GM19035 (cell line): ENCODE measurements around the gene SASH1.

ENCODE experiments used
- ATAC-seq: cut with Tn5 transposase; IDR thresholded peaks from one replicate; pipeline ENCODE4 v1.9.1; 2021; ENCODE audit not compliant: unreplicated experiment

Gene SASH1

DNA sequence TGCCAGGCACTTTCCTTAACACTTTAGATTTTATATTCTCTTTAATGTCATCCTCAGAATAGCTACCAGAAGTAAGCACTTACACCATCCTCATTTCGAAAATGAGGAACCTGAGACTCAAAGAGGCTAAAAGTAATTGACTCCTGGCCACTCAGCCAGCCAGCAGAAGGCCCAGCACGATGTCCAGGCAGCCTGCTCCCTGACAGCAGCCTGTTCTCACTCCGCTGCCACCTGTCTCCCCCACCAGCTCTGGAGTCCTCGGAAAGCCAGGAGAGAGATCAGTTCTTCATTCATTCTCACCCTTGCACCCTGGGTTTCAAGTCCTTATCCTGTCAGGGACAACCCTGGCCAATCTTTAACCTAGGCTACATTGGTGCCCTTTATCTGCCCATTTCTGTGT lies 174.0 kb downstream of the SASH1 start:
- no peak for ATAC-seq

DNA sequence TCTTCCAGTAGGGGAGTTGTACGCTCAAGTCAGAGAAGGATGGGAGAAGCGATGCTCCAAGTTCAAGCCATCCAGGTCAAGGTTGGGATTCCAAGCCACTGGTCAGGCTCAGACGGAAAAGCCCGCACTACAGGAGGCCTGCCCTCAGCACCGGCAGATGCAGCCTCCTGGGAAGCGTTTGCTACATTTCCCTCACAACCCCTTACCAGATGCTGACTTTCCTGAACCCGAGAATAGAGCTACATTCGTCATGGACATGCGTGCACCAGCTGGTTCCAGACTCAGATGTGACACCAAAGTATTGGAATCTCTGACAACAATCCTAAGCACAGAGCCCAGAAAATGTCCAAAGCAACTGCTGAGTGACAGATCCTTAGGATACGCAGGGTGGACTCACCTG lies 174.8 kb downstream of the SASH1 start:
- ATAC-seq = no peak

DNA sequence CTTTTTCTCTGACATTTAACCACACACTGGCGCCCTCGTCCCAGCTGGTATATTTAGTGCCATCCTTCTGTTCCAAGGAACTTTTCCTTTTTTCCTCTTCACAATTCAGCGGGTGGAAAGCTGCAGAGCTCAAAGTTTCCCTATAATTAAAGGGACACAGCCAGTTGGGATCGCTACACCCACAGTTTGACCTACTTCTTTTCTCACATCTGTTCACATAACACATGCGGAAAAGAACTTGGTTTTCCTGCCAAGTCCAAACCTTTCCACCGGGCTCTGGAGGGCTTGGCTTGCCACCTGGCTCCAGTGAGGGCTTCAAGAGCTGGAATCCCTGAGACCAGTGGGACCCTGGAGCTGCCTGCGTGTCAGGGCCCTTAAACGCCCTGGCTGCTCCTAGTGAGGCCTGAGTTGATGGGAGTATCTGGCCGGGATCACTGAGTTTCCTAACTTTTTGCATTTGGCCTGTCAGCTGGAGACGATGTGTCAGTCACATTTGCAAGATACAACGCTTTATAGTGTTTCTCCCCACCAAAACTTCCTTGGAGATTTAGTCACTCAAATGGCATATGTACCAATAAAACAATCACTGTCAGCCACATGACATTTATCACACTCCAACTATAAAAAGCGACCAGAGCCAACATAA lies 176.0 kb downstream of the SASH1 start:
- no peak for ATAC-seq

DNA sequence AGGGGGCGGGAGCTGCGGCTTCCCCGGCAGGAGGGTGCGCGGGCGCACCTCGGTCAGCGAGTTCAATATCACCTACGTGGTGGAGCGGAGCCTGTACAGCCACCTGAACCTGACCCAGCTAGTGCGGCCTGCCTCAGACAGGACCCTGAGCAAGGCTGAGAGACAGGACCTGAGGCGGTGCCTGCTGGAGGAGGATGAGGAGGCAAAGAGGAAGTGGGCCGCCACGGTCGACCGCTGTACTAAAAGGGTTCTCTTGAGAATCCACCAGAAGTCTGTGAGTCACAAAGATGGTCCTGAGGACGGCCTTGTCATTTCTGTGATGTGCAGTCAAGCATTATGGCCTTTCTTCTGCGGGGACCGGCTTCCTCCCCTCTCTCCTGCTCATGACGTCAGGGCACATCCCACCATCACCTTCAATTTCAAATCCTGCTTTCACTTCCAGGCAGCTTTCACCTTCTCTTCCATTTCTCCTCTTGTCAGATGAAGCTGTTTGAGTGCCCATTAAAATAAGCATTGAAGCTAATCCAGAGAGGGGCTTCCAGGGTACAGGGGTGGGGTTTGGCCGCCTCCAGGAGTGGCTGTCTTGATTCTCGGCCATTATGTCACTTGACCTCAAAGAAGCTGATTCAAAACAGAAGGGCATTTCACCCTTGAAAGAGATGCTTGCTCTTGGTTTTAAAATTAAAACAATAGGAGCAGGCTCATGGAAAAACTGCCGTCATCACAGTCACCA lies 177.6 kb downstream of the SASH1 start:
- ATAC-seq = peak; percentile 85

GRCh38 chr6:148521158-148521557 lies 178.5 kb downstream of the SASH1 start:
- ATAC-seq = no peak

DNA sequence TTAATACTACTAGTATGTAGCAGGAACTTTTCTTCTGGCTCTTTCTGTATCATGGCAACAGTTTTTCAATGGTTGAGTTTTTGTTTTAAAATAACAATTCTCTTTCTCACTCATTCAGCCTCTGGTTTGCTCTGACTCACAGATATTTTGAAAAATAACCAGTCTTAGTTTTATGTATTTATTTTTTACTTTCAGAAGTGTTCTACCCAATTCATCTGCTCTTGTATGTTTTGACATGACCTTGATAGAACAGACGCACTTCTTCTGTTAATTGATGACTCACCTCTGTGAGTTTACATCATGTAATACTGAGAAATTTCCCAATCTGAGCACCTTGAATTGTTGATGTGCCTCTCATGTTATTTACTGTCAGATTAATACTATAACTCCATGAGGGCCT lies 178.9 kb downstream of the SASH1 start:
- ATAC-seq = no peak

DNA sequence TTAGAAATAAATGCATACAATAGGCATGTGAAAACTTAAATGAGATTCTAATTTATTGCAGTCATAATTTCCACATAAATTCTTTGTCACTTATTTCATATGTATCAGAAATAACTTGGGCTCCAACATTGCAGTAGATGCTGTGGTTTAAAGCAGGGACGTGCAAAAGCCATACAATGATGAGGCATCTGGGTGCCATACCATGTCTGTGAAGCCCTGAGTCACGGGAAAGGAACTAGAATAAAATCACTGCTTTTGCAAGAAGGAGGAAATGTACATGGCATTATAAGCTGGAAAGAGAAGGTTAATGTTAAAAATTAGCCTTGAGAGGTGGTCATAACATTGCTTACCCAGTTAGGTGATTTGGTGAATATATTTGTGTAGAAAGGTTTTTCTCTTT lies 180.4 kb downstream of the SASH1 start:
- no peak for ATAC-seq

DNA sequence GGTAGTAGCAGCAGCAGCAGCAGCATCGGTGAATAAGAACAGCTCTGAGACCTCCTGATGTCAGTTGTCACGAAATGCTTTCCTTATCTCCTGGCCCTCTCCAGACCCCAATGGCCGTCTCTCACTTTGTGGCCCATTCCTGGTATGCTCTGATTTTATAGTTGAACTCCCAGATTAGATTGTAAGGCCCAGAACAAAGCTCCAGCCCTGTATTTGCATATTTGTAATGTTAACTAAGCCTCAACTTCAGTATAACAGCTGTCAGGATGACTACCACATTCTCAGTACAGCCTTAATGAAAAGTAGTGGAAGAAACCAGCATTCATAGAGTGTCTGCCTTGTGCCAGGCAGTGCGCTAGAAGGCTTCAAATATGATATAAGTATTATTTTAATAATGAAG lies 180.9 kb downstream of the SASH1 start:
- ATAC-seq = no peak

GRCh38 chr6:148524471-148524882 lies 181.8 kb downstream of the SASH1 start:
- ATAC-seq = no peak

- no peak for ATAC-seq
These were observed 182.3 kb downstream of the SASH1 start for GRCh38 chr6:148524976-148525375.

DNA sequence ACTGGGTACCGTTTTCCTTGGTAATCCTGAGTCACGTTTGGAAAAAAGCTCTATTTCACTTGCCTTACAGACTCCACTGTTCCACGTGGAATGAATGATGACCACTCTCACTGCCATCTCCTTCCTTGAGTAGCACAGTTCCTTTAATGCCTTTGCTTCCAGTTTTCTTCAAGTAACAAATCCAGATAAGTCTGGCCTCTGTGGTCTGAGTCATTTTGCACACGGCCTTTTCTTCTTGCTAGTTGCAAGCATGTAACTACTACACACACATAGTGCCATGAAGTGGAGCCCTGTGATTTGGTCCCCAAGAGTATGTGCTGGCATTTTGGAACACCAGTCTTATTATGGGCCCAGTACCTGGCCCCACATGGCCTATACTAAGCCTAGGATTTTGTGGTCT lies 182.8 kb downstream of the SASH1 start:
- ATAC-seq = no peak

GRCh38 chr6:148526145-148526544 lies 183.5 kb downstream of the SASH1 start:
- ATAC-seq = no peak

DNA sequence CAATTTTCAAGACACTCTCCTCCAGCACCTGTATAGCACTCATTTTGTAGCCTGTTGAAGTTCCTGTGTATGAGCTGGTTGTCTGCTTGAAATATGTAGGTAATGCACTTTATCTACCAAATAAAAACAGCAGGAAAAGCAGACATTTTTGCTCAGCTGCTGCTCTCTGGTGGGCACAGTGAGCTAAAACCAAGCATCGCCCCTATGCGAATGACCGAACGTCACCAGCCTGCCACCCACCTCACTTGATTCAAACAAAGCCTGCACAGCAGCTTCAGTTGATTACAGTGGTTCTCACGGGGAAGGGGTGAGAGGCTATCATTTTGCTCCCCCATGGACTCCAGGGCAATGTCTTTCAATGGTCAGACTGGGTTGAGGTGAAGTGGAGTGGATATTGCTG lies 185.7 kb downstream of the SASH1 start:
- ATAC-seq = no peak

DNA sequence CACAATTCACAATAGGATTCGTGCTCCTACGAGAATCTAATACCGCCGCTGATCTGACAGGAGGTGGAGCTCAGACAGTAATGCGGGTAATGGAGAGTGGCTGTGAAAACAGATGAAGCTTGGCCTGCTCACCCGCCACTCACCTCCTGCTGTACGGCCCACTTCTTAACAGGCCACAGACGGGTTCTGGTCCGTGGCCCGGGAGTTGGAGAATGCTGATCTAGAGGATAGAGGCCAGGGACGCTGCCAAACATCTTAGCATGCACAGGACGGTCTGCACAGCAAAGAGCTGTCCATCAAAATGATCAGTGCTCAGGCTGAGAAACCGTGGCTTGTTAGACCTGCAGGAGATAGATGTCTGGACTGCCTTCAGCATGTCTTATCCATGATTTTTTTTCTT lies 186.4 kb downstream of the SASH1 start:
- no peak for ATAC-seq

DNA sequence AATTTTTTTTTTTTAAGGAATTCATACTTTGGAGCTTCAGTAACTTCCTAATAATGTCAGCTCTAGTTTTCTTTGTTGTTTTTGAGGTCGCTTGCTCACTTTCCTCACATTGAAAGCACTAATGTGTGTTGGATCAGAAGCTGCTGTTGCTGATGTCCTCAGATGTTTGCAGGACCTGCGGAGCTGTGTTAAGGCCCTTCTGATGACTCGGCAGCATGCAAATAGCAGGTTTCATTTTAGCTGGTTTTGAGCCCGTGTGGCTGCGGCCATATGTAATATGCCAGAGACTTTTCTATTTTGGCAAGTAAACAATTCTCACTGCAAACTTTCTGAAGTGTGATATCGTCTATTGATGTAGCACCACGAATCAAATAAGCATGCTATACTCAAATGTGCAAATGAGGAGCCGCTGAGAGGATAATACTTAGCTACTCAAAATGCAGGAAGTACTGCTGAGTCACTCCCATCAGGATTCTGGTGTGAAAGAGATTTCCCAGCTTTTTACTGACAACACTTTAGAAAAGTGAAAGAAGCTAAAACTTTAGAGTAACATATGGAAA lies 187.8 kb downstream of the SASH1 start:
- ATAC-seq = peak; percentile 96

DNA sequence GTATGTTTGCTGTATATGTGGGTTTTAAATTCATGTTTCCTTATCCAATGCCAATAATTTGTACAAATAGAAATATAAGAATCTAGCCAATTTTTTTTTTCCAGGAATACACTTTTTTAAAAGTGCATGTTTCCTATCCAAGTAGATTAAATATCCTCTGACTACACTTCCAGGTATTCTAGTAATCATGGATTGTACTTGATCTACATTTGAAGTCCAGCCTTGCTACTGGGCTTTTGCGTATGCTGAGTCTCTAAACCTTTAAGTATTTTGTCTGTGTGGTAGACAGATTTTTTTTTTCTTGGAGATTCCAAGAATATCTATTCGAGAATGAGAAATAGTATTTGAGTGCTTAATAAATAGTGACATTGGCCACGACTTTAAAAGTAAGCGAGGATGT lies 188.3 kb downstream of the SASH1 start:
- ATAC-seq = no peak

DNA sequence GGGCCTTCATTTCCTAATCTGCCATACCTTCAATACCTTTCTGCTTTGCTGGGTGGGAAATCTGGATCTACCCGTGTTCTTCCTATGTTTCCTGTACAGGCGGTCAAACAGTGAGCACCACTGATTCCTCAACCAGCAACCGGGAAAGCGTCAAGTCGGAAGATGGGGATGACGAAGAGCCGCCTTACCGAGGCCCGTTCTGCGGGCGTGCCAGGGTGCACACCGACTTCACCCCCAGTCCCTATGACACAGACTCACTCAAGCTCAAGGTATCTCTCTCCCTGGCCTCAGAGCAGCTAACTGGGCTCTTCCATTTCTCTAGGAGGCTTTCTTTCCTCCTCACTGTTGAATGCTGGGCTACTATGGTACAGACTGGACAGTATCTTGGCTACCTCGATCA lies 190.1 kb downstream of the SASH1 start:
- ATAC-seq = no peak

- no peak for ATAC-seq
These were observed 190.9 kb downstream of the SASH1 start for GRCh38 chr6:148533309-148534107.

DNA sequence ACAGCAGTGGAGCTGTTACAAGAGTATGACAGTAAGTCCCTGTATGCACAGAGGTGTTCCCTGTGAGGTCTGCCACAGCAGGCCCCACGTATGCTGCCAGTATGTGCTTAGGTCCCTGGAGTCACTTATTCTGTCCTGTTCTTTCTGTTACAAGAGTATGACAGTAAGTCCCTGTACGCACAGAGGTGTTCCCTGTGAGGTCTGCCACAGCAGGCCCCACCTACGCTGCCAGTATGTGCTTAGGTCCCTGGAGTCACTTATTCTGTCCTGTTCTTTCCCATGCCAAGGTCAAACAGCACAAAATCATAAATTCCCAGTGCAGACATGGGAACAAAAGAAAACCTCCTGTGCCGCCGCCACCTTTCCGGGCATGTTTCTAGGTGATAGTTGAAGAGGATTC lies 192.2 kb downstream of the SASH1 start:
- ATAC-seq = no peak

- no peak for ATAC-seq
These were observed 192.7 kb downstream of the SASH1 start for GRCh38 chr6:148535381-148535780.

- ATAC-seq = no peak
These were observed 193.3 kb downstream of the SASH1 start for GRCh38 chr6:148535976-148536375.
